H1 (cell line): ENCODE measurements around the gene PSG7.
"Not testable (repeated sequence)": the region's sequence is repeated elsewhere in the genome, so short reads cannot be mapped to it uniquely, and the experiment has no call there.

Source experiments
- ASH2L ChIP-seq: fragments of 200-600, 300-600 bp; sonication (generic); IDR thresholded peaks from one replicate; pipeline ENCODE4 v1.7.1; 2017; ENCODE audit warnings: low read length
- CEBPB ChIP-seq: IDR thresholded peaks from 2 replicates; pipeline ENCODE4 v1.6.1; 2012; ENCODE audit warnings: low read depth, low read length
- EZH2 ChIP-seq: fragments of 200-600 bp; sonication (generic); IDR thresholded peaks from 2 replicates; pipeline ENCODE4 v1.7.1; 2012; ENCODE audit warnings: low read depth, mild to moderate bottlenecking, moderate library complexity, low read length, inconsistent platforms; ENCODE audit not compliant: severe bottlenecking
- GABPA ChIP-seq: IDR thresholded peaks from 2 replicates; pipeline ENCODE4 v1.6.1; 2011; ENCODE audit warnings: mild to moderate bottlenecking, low read length, moderate library complexity, borderline replicate concordance; ENCODE audit not compliant: insufficient read depth
- NRF1 ChIP-seq: IDR thresholded peaks from 2 replicates; pipeline ENCODE4 v1.6.1; 2011; ENCODE audit warnings: mild to moderate bottlenecking, low read depth, low read length, improper control_type of control experiment
- POLR2A ChIP-seq, 2 experiments: IDR thresholded peaks; 1 replicate in 1 of 2; 2 replicates in 1 of 2; pipeline ENCODE4 v1.6.1; 2011; ENCODE audit warnings: low read depth in 2 of 2, low read length in 2 of 2, mild to moderate bottlenecking in 2 of 2; ENCODE audit errors: control extremely low read depth in 1 of 2
- RAD21 ChIP-seq, 2 experiments: IDR thresholded peaks in 1 of 2; conservative IDR thresholded peaks in 1 of 2; 2 replicates each; pipeline ENCODE4 v1.6.1; 2011; ENCODE audit warnings: low read depth in 2 of 2, low read length in 2 of 2, improper control_type of control experiment in 1 of 2, inconsistent platforms in 1 of 2, mild to moderate bottlenecking in 1 of 2, moderate library complexity in 1 of 2
- RNF2 ChIP-seq: fragments of 200-900, 300-1000 bp; sonication (generic); IDR thresholded peaks from 2 replicates; pipeline ENCODE4 v1.7.1; 2016; ENCODE audit warnings: borderline replicate concordance, low read depth, mild to moderate bottlenecking, antibody characterized with exemption, low read length; ENCODE audit not compliant: poor library complexity, severe bottlenecking; ENCODE audit errors: missing control alignments
- SIRT6 ChIP-seq: IDR thresholded peaks from one replicate; pipeline ENCODE4 v1.7.1; 2012; ENCODE audit warnings: low read length, inconsistent platforms
- TBP ChIP-seq: IDR thresholded peaks from 2 replicates; pipeline ENCODE4 v1.6.1; 2011; ENCODE audit warnings: low read depth, low read length, improper control_type of control experiment
- TF ChIP-seq, protein P1 (sequence below): IDR thresholded peaks from 2 replicates; pipeline ENCODE4 v1.6.1; 2012; ENCODE audit warnings: low read length, inconsistent platforms
- TF ChIP-seq, protein P2 (sequence below): IDR thresholded peaks from 2 replicates; pipeline ENCODE4 v1.6.1; 2012; ENCODE audit warnings: inconsistent platforms
- TF ChIP-seq, protein P3 (sequence below), 3 experiments: IDR thresholded peaks; 1 replicate in 2 of 3; 2 replicates in 1 of 3; pipeline versions ENCODE4 v1.5.1 to v1.6.1; 2011; ENCODE audit warnings: low read length in 3 of 3, mild to moderate bottlenecking in 3 of 3, inconsistent platforms in 2 of 3, low read depth in 1 of 3, moderate library complexity in 1 of 3; ENCODE audit not compliant: insufficient read depth in 1 of 3; ENCODE audit errors: control extremely low read depth in 1 of 3

DNA sequence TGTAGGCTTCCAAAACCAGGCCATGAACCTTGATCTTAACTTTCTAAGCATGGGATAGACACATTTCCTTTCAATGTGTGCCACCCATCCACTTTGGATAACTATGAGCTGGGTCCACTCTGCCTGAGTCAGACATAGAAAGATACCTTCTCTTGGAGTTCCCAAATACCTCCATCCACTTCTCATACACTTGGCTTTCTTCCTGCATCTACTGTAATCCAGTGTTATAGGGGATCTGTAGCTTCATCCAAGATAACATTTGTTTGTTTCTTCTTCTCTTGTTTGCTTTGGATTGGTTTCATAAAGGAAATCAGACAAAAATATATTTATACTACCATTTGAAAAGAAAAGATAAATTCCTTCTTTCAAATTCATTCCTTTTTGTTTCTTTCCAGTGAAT lies 45.1 kb upstream of the PSG7 start:
- TF ChIP-seq EZH2; SIRT6; RAD21 (IDR thresholded peaks at IDR 0.05 in 1 of 2, conservative IDR thresholded peaks at IDR 0.05 in 1 of 2; ENCODE audit: low read depth in 2 of 2, low read length in 2 of 2); NRF1; CEBPB; POLR2A (IDR thresholded peaks at IDR 0.05; ENCODE audit: control extremely low read depth in 1 of 2, low read depth in 2 of 2, low read length in 2 of 2); RNF2; GABPA; TBP; ASH2L: not testable (repeated sequence)
- TF ChIP-seq, protein P1, sequence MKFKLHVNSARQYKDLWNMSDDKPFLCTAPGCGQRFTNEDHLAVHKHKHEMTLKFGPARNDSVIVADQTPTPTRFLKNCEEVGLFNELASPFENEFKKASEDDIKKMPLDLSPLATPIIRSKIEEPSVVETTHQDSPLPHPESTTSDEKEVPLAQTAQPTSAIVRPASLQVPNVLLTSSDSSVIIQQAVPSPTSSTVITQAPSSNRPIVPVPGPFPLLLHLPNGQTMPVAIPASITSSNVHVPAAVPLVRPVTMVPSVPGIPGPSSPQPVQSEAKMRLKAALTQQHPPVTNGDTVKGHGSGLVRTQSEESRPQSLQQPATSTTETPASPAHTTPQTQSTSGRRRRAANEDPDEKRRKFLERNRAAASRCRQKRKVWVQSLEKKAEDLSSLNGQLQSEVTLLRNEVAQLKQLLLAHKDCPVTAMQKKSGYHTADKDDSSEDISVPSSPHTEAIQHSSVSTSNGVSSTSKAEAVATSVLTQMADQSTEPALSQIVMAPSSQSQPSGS: not testable (repeated sequence)
- TF ChIP-seq, protein P2, sequence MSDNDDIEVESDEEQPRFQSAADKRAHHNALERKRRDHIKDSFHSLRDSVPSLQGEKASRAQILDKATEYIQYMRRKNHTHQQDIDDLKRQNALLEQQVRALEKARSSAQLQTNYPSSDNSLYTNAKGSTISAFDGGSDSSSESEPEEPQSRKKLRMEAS: not testable (repeated sequence)
- TF ChIP-seq, protein P3, sequence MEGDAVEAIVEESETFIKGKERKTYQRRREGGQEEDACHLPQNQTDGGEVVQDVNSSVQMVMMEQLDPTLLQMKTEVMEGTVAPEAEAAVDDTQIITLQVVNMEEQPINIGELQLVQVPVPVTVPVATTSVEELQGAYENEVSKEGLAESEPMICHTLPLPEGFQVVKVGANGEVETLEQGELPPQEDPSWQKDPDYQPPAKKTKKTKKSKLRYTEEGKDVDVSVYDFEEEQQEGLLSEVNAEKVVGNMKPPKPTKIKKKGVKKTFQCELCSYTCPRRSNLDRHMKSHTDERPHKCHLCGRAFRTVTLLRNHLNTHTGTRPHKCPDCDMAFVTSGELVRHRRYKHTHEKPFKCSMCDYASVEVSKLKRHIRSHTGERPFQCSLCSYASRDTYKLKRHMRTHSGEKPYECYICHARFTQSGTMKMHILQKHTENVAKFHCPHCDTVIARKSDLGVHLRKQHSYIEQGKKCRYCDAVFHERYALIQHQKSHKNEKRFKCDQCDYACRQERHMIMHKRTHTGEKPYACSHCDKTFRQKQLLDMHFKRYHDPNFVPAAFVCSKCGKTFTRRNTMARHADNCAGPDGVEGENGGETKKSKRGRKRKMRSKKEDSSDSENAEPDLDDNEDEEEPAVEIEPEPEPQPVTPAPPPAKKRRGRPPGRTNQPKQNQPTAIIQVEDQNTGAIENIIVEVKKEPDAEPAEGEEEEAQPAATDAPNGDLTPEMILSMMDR (IDR thresholded peaks at IDR 0.05; ENCODE audit: control extremely low read depth in 1 of 3, insufficient read depth in 1 of 3, low read depth in 1 of 3, low read length in 3 of 3): not testable (repeated sequence)
